ENCODE results near the gene TBC1D17.

The TBC1D17 gene

DNA sequence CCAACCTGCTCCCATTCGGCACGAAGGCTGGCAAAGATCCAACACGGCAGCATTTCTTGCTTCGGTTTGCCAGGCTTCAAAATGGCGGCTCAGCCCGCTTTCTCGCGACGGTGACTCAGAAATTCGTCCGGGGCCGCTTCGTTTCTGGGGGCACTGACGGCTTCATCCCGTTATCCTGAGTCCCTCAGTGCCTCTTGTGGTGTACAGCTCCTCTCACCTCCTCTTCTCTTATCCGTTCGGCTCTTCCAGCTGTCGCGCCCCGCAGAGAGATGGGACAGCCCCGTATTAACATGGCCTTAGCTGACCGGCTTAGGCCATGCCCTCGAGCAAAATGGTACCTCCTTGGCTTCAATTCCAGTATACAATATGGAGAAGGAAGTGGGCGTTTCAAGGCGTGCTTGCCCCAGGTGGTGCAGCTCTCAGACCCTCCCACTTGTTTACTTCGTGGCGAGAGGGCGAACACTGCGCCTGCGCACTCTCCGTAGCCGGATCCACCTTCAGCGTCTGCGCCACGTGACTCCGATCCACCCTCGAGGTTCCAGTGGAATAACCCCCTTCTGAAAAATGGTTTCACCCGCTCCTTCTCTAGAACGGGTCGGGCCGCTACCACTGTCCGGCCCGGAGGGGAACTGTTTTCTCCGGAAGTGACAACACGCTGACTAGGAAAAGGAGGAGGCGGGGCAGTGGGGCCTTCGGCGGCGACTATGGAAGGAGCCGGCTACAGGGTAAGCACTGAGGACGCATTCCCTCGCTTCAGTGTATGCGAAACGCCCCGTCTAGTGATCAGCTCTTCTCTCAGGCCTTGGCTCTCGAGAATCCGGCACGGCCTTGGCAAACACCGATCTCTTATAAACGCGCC, at the start of gene TBC1D17, which contains the start of gene AKT1S1:
Gene TBC1D17, plus strand, starts transcription at position 683 of the 859 bp plus-strand sequence. Its CDS starts 22 bp downstream, at position 705.
Gene AKT1S1, minus strand, starts transcription at position 336 of the 859 bp plus-strand sequence. CDS start 4,060 bp downstream, outside the sequence.
- peak; percentile 100 for DNase-seq (ENCODE audit: low spot score)

DNA sequence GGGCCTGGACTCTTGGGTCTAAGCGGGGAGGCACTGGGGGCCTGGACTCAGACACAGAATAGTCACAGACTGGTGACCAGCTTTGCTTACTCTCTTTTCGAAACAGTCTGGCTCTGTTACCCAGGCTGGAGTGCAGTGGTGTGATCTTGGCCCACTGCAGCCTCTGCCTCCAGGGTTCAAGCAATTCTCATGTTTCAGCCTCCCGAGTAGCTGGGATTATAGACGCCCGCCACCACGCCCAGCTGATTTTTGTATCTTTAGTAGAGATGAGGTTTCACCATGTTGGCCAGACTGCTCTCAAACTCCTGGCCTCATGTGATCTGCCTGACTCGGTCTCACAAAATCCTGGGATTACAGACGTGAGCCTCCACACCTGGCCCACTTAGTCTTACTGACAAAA, 48.3 kb upstream of the TBC1D17 start:
- DNase-seq (ENCODE audit: low spot score), result no peak

DNA sequence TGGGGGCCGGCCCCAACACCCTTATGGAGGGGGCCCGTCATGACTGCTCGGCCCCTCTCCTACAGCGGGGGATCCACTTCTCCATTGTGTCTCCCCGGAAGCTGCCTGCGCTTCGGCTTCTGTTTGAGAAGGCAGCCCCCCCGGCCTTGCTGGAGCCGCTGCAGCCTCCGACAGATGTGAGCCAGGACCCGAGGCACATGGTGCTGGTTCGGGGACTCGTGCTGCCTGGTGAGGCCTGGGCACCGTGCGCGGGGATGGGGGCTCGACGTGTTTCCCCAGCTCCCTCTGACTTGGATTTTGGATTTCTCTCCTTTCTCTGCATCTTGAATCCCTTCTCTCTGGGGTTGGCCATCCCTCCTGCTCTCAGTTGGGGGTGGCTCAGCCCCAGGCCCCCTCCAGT, 47.8 kb upstream of the TBC1D17 start:
- no peak for DNase-seq (ENCODE audit: low spot score)

DNA sequence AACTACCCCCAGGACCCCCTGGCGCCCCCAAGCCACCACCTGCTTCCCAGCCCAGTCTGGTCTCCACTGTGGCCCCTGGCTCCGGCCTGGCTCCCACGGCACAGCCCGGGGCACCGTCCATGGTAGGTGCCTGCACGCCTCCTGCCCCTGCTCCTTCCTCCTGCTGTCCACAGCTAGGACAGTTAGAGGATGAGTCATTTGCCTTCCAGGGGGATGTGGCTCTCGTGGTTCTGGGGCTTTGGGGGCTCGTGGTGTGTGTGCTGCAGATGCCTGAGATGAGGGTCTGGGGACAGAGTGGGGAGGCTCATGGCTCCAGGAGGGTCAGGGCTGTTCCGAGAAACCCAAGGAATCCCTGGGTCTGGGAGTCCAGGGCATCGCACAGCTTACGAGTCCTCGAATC, 46.7 kb upstream of the TBC1D17 start:
- DNase-seq (ENCODE audit: low spot score), result no peak

DNA sequence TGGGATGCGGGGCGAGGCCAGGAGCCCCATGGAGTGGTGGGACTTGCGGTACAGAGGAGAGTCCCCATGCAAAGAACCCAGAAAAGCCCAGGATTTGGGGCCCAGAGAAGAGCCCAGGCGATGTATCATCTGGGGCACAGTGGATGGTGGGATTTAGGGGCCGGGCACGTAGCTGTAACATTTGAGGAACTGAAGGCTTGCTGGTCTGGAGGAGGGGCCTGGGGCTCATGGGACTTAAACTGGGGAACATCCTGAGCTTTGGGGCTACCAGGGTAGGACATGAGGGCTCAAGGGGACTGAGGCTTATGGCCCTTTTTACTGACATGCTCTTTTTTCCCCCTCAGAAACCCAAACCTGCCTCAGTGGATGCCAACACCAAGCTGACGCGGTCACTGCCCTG, 45.9 kb upstream of the TBC1D17 start:
- no peak for DNase-seq (ENCODE audit: low spot score)

DNA sequence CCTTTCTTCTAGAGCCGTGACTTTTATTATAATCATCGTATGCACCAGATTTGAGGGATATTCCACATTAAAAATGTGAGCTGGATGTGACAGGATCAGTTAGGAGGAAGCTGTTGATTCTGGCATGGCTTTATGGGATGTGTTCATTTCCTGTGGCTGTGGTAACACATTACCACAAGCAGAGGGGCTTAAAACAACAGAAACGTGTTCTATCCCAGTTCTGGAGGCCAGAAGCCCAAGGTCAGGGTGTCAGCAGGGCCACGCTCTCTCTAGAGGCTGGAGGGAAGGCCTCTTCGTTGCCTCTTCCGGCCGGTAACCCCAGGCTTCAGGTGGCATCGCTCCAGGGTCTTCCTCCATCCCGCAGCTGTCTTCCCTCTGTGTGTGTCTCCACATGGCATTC, 44.9 kb upstream of the TBC1D17 start:
- no peak for DNase-seq (ENCODE audit: low spot score)

DNA sequence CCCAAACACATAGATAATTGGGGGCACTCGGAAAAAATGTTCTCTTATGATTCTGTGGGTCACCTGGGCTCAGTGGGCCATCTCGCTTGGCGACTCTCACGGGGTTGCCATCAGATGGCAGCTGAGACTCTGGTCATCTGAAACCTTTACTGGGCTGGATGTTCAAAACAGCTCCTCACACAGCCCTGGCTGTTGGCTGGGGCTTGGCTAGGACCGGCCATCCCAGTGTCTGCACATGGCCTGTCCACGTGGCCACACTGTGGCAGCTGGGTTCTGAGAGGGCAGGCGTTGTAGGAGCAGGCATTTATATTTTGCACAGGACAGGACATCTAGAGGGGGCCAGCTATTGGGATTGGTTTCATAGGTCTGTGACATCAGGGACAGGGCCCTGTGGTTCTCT, 43.9 kb upstream of the TBC1D17 start:
- DNase-seq (ENCODE audit: low spot score), result no peak

DNA sequence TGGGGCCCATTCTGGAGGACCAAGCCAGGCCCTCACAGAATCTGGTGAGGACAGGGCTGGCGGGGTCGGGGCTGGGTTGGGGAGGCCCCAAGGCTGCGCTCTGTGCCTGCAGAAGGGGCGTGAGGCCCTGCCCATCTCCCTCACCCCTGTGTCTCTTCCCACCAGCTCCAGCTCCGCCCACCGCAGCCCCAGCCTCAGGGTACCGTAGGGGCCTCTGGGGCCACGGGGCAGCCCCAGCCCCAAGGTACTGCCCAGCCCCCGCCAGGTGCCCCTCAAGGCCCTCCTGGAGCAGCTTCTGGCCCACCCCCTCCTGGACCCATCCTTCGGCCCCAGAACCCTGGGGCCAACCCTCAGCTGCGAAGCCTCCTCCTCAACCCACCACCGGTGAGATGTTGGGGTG, 41.9 kb upstream of the TBC1D17 start:
- DNase-seq (ENCODE audit: low spot score), result no peak

DNA sequence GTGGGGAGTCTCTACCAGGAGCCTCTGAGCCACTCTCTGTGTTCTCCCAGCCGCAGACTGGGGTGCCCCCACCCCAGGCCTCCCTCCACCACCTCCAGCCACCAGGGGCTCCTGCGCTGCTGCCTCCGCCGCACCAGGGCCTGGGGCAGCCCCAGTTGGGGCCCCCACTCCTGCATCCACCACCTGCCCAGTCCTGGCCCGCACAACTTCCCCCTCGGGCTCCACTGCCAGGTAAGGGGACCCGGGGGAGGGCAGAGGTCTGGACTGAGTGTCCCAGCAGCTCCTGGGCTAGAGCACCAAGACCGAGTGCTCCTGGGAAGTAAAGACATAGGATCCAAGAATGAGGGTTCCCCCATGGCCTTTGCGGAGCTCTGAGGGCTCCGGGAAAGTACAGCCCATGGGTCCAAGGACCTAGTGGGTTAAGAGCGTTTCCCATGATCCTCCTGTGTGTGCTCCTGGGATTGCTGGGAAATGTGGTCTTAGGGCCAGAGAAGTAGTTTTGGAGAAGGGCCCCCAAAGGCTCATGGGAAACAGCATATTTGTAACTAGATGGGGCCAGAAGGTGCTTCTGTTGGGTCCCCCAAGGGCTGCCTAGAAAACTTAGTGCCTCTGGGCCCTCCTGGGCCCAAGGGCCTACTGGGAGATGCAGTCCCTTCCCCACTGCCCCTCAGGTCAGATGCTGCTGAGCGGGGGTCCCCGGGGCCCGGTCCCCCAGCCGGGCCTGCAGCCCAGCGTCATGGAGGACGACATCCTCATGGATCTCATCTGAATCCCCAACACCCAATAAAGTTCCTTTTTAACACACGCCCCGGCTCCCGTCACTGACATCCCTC, 41.1 kb upstream of the TBC1D17 start:
- no peak for DNase-seq (ENCODE audit: low spot score)

DNA sequence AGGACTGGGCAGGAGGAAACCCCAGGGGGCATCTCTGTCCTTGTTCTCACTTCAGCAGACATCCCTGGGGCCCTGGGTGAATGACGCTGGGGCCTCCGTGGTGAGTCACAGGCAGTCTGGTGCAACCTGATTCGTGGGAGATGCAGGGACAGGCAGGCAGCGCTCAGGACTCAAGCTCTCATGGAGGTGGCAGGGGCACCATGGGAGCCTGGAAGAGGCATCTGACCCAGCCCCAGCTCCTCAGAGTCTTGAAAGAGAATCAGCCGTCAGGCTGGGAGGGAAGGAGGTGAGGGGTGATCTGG, 40.5 kb upstream of the TBC1D17 start:
- DNase-seq (ENCODE audit: low spot score), result no peak

DNA sequence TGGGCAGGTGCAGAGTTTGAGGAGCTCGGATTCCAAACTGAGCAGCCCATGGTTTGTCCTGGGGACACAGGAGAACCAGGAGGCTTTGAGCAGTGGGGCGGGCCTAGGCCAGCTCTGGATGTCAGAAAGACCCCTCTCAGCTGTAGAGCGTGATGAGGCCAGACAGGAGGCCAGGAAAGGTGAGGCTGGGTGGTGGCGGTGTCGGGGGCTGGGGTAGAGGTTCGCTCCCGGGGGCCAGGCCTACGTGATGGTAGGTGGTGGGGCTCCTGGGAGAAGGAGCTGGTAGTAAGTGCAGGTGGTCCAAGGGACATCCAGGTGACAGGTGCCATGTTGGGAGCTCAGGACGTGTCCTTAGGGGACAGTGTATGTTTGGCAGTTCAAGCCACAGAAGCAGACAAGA, 40.1 kb upstream of the TBC1D17 start:
- DNase-seq (ENCODE audit: low spot score), result no peak

DNA sequence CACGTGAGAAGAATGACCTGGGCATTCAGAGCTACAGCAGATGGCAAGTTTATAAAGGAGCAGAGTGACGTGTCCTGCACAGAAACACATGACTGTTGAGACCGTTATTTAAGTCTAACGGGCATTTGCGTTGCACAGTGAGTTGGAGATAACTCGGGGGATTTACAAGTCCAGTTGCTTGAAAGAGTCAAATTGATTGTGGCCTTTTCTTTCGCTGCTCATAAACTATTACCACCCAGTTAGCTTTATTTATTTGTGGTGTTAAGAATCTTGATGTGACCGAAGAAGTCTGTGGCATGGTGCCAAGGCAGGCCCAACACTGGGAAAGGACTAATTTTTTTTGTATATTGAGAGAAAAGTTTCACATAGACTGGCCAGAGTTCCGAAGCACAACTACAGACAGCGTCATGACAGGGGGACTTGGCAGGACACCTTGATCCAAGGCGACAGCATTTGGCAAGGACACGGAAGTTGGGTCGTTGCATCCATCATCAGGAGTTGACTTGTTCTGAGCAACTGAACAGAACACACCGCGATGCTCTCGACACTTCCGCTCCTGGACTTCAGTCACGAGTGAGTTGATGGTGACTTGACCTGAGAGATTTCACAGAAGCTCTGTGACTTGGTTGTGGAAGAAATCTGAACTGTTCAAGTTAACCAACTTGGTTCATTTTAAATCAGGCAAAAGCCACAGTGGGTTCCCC, 38.5 kb upstream of the TBC1D17 start:
- no peak for DNase-seq (ENCODE audit: low spot score)

DNA sequence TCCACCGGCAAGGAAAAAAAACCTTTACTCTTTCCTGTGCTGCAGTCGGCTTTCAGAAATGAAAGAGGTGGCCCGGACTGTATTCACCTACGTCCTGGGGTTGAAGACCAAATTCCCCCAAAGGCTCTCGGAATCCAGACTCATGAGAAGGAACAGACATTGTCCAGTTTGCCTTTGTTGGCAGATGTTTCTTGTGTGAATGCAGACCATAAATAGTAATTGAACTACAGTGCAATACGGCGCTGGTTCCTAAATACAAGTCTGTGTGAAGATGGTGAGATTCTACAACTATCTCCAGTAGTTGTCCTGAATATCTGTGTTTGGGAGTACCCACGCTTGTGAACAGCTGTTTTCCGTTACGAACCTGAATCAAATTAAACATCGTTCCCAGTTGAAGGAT, 37.8 kb upstream of the TBC1D17 start:
- no peak for DNase-seq (ENCODE audit: low spot score)

DNA sequence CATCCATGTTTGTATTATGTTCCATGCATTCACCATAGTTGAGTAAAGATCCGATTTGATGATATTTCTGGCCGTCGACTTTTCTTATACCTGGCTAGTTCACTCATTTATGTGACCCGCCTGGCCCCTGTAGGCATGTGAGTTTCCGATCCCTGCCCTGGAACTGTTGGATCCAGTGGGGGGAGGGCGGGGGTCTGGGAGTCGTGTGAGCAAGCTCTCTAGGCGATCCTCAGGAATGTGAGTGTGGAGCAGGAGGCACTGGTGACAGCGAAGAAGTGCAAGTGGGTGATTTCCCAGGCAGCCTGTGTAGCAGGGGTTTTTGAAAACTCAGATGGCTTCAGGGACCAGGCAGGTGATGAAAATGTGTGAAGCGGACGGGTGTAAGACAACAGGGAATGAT, 37.2 kb upstream of the TBC1D17 start:
- DNase-seq (ENCODE audit: low spot score), result no peak

DNA sequence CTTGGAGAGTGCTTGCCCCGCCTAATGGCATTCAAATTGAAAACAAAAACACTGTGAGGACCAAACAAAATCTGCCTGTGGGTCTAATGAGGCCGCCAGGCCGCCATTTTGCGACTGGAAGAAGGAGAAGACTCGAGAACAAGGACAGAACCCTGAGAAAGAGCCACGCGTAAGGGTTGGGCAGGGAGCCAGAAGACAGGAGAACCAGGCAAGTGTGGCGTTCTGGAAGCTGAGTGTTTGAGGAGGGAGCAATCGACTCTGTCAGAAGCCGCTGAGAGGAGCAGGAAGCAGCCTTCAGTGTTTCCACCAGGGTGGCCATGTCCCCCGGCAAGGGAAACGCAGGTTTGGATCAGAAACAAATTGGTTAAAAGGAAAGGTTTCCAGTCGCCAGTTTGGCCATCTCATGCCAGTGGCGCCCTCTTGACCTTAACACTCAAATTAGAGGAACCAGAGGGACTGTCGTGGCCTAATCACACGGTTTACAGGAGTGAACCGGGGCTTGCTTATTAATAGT, 36.7 kb upstream of the TBC1D17 start:
- DNase-seq (ENCODE audit: low spot score), result no peak

DNA sequence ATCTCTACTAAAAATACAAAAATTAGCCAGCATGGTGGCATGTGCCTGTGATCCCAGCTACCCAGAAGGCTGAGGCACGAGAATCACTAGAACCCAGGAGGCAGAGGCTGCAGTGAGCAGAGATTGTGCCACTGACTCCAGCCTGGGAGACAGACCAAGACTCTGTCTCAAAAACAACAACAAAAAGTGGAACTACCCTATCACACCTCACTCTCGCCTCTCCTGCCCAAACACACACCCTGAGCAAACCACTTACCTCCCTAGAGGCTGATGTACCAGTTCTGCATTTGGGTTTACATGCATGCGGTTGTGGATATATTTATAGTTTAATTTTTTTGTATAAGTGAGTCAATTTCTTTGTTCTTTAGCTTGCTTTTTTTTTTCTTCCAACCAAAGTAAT, 34.2 kb upstream of the TBC1D17 start:
- no peak for DNase-seq (ENCODE audit: low spot score)

DNA sequence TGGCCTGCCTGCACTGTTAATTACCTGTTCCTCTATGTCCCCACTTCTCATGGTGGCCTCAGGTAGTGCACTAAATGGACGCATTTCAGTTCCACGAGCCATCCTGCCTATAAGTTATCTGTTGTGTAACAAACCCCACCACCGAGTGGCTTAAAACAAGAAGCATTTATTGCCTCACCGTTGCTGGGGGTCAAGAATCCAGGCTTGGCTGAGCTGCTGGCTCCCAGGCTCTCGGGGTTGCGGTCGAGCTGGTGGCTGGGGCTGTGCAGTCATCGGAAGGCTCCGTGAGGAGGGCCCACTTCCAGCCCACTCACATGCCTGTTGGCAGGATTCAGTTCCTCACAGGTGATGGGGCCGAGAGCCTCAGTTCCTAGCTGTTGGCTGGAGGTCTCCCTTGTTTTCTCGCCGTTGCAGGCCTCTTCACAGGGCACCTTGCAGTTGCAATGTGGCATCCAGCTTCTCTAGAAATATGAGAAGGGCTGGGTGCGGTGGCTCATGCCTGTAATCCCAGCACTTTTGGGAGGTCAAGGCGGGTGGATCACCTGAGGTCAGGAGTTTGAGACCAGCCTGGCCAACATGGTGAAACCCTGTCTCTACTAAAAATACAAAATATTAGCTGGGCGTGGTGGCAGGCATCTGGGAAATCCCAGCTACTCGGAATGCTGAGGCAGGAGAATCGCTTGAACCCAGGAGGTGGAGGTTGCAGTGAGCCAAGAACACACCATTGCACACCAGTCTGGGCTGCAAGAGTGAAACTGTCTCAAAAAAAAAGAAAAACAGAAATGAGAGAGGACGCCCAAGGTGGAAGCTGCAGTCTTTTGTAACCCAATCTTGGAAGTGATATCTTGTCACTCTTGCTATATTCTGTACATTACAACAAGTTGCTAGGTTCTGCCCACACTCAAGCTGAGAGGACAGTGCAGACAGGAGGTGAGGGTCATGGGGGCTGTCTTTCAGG, 33.1 kb upstream of the TBC1D17 start:
- DNase-seq (ENCODE audit: low spot score), result no peak

DNA sequence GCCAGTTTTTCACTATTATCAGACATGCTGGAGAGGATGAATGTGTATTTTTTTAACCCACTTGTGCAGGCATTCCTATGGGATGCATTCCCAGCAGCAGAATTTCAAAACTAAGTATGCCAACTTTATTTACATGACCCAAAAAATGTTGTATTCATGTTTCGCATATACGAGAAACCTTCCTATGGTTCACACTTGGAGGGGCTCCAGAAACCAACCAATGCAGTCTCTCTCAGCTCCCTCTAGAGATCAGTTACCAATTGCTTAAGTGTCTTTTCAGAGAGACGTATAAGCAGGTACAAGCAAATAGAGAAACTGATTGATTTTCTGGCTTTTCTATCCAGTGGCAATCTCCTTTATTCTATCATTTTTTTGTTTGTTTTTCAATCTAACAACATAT, 32.1 kb upstream of the TBC1D17 start:
- no peak for DNase-seq (ENCODE audit: low spot score)

DNA sequence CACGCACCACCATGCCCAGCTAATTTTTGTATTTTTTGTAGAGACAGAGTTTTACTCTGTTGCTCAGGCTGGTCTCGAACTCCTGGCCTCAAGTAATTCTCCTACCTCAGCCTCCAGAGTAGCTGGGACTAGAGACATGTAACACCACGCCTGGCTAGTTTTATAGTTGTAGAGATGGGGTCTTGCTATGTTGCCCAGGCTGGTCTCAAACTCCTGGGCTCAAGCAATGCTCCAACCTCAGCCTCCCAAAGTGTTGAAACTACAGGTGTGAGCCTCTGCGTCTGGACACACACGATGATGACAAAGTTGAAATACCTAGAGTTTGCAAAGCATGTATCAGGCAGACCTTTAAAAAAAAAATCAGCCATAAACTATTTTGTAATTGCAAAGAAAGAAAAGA, 31.1 kb upstream of the TBC1D17 start:
- no peak for DNase-seq (ENCODE audit: low spot score)

DNA sequence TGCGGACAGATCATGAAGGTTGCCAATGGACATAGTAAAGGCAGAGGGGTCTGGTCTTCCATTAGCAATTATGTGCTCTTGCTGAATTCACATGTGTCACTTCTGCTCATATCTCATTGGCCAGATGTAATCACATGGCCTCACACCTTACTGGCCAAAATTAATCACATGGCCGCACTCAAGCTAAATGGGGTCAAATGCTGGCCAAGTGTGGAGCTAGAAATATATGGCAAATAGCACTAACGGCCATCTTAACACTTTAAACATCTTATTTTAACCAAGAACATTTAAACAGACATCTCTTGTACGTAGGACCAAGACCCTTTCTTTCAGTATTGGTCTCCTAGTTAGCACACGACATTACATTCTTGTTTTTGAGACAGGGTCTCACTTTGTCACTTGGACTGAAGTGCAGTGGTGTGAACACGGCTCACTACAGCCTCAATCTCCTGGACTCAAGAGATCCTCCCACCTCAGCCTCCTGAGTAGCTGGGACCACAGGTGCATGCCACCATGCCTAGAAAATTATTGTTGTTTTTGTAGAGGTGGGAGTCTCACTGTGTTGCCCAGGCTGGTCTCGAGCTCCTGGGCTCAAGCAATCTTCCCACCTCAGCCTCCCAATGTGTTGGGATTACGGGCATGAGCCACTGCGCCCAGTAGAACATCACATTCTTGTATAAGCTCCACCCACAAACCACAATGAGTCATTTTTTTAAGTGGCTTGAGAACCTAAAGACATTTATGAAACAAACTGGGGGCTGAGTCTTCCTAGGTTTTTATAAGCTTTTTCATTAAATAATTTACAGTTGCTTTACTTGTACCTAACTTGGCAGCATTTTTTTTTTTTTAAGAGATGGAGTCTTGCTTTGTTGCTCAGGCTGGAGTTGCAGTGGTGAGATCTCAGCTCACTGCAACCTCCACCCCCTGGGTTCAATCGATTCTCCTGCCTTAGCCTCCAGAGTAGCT, 29.5 kb upstream of the TBC1D17 start:
- peak; percentile 89 for DNase-seq (ENCODE audit: low spot score)

Data from RKO (cell line).